HG02642 (cell line): Measurements from ENCODE around the gene TMEM215.
"Not testable (repeated sequence)": the region's sequence is repeated elsewhere in the genome, so short reads cannot be mapped to it uniquely, and the experiment has no call there.

Experiments
- ATAC-seq: cut with Tn5 transposase; IDR thresholded peaks from one replicate; pipeline ENCODE4 v1.9.1; 2021; ENCODE audit warnings: mild to moderate bottlenecking; ENCODE audit not compliant: unreplicated experiment, poor library complexity

The TMEM215 gene

GRCh38 chr9:32783168-32783891 is at the start of gene TMEM215:
Gene TMEM215 (plus strand): TSS chr9:32783540. CDS start chr9:32784184, 644 bp downstream.
- no peak for ATAC-seq

GRCh38 chr9:32735476-32735875 is 47.9 kb upstream of the TMEM215 start:
- no peak for ATAC-seq

- no peak for ATAC-seq
Observed at GRCh38 chr9:32737378-32737777, 46.0 kb upstream of the TMEM215 start.

GRCh38 chr9:32738501-32739172 is 44.7 kb upstream of the TMEM215 start:
- no peak for ATAC-seq

GRCh38 chr9:32741706-32742105 is 41.6 kb upstream of the TMEM215 start:
- no peak for ATAC-seq

GRCh38 chr9:32742296-32742695 is 41.0 kb upstream of the TMEM215 start:
- no peak for ATAC-seq

GRCh38 chr9:32748013-32748412 is 35.3 kb upstream of the TMEM215 start:
- ATAC-seq: no peak

GRCh38 chr9:32755730-32756129 is 27.6 kb upstream of the TMEM215 start:
- ATAC-seq: no peak

- no peak for ATAC-seq
Observed at GRCh38 chr9:32764139-32764538, 19.2 kb upstream of the TMEM215 start.

GRCh38 chr9:32775283-32775682 is 8.1 kb upstream of the TMEM215 start:
- no peak for ATAC-seq

GRCh38 chr9:32776201-32776600 is 7.1 kb upstream of the TMEM215 start:
- ATAC-seq: no peak

- no peak for ATAC-seq
Observed at GRCh38 chr9:32782476-32783167, 718 bp upstream of the TMEM215 start.

- ATAC-seq: no peak
Observed at GRCh38 chr9:32787816-32788215, 4.5 kb downstream of the TMEM215 start.

- ATAC-seq: not testable (repeated sequence)
Observed at GRCh38 chr9:32796015-32796414, 12.7 kb downstream of the TMEM215 start.

- no peak for ATAC-seq
Observed at GRCh38 chr9:32801530-32801929, 18.2 kb downstream of the TMEM215 start.

- ATAC-seq: no peak
Observed at GRCh38 chr9:32807217-32807616, 23.9 kb downstream of the TMEM215 start.

GRCh38 chr9:32811246-32811645 is 27.9 kb downstream of the TMEM215 start:
- ATAC-seq: no peak

GRCh38 chr9:32820322-32820721 is 37.0 kb downstream of the TMEM215 start:
- no peak for ATAC-seq

GRCh38 chr9:32823101-32823500 is 39.8 kb downstream of the TMEM215 start:
- ATAC-seq: no peak

- ATAC-seq: no peak
Observed at GRCh38 chr9:32823551-32823950, 40.2 kb downstream of the TMEM215 start.

GRCh38 chr9:32825203-32825602 is 41.9 kb downstream of the TMEM215 start:
- no peak for ATAC-seq
